ENCODE results near the gene BANK1.

GRCh38 chr4:101843054-101843453, 52.5 kb downstream of the BANK1 start:
- TF ChIP-seq CTCF (IDR thresholded peaks at IDR 0.05) (no peak), ZFX (IDR thresholded peaks at IDR 0.05; ENCODE audit: borderline replicate concordance) (no peak)

All from 22Rv1 (cell line).